ENCODE results near the gene ITFG1.
"Not testable (repeated sequence)": the region's sequence is repeated elsewhere in the genome, so short reads cannot be mapped to it uniquely, and the experiment has no call there.

Gene ITFG1

GRCh38 chr16:47175152-47175551 lies 285.7 kb downstream of the ITFG1 start:
- H3K27ac ChIP-seq, result no peak overlapping the region
- TF ChIP-seq ZFX (IDR thresholded peaks at IDR 0.05) (no peak), CTCF (conservative IDR thresholded peaks at IDR 0.05) (no peak)

- TF ChIP-seq CTCF (conservative IDR thresholded peaks at IDR 0.05) (no peak), ZFX (IDR thresholded peaks at IDR 0.05) (no peak)
These were observed 298.0 kb downstream of the ITFG1 start for GRCh38 chr16:47162670-47163420.

GRCh38 chr16:47161464-47161863 lies 299.4 kb downstream of the ITFG1 start:
- no peak for TF ChIP-seq CTCF (conservative IDR thresholded peaks at IDR 0.05)
- no peak for TF ChIP-seq ZFX (IDR thresholded peaks at IDR 0.05)
- no peak overlapping the region for H3K27ac ChIP-seq

More at GRCh38 chr16:47162670-47163420, 298.0 kb downstream of the ITFG1 start:
- no peak overlapping the region for H3K27ac ChIP-seq

- no peak overlapping the region for H3K27ac ChIP-seq
- TF ChIP-seq CTCF (conservative IDR thresholded peaks at IDR 0.05) (no peak), ZFX (IDR thresholded peaks at IDR 0.05) (no peak)
These were observed 300.4 kb downstream of the ITFG1 start for GRCh38 chr16:47160422-47160821.

GRCh38 chr16:47158992-47159391 lies 301.9 kb downstream of the ITFG1 start:
- no peak overlapping the region for H3K27ac ChIP-seq
- TF ChIP-seq ZFX (IDR thresholded peaks at IDR 0.05) (no peak), CTCF (conservative IDR thresholded peaks at IDR 0.05) (no peak)

- TF ChIP-seq ZFX (IDR thresholded peaks at IDR 0.05), result no peak
- TF ChIP-seq CTCF (conservative IDR thresholded peaks at IDR 0.05), result no peak
- H3K27ac ChIP-seq, result no peak overlapping the region
These were observed 304.1 kb downstream of the ITFG1 start for GRCh38 chr16:47156680-47157215.

- H3K27ac ChIP-seq, result not testable (repeated sequence)
These were observed 308.4 kb downstream of the ITFG1 start for GRCh38 chr16:47152501-47152900.

- TF ChIP-seq ZFX (IDR thresholded peaks at IDR 0.05) (no peak), CTCF (conservative IDR thresholded peaks at IDR 0.05) (no peak)
These were observed 310.8 kb downstream of the ITFG1 start for GRCh38 chr16:47150067-47150466.

More at GRCh38 chr16:47150067-47150466, 310.8 kb downstream of the ITFG1 start:
- H3K27ac ChIP-seq, result no peak overlapping the region

All from C4-2B (cell line).